GM12878 (cell line): ENCODE measurements around the gene NIPA2. TPM values are rescaled to one million over a fixed set of nuclear protein-coding genes. Genes with fewer than 3 reads are reported as not detected.

Experiments used
- ATAC-seq: fragments of 200-7000 bp; cut with Tn5 transposase; 3 replicates; pipeline ENCODE4 v1.9.1; 2020; ENCODE audit warnings: mild to moderate bottlenecking, moderate library complexity
- BruUV-seq: library from RNA; stranded (reverse); fragments of 400-500 nt; replicated peaks from 2 replicates; lab custom pipeline; 2021; lab: Mats Ljungman, UMichigan
- CTCF ChIA-PET: fragments of 300-600 bp; sonication (Branson Sonifier 250); formaldehyde crosslinking; extraction: SDS; loops from one replicate; lab custom pipeline; 2021; ENCODE audit warnings: inconsistent platforms; lab: Yijun Ruan, JAX
- POLR2A ChIA-PET: fragments of 350-600 bp; formaldehyde crosslinking; extraction: SDS; loops from one replicate; lab custom pipeline; 2021; ENCODE audit warnings: inconsistent platforms; lab: Charles Lee
- RAD21 ChIA-PET: fragments of 300-600 bp; sonication (Branson Sonifier 250); formaldehyde crosslinking; loops from one replicate; lab custom pipeline; 2023; ENCODE audit warnings: antibody characterized with exemption; ENCODE audit not compliant: unreplicated experiment; lab: Charles Lee
- SMC1A ChIA-PET: fragments of 300-600 bp; sonication (Branson Sonifier 250); formaldehyde crosslinking; loops from one replicate; lab custom pipeline; 2023; ENCODE audit not compliant: unreplicated experiment, uncharacterized antibody; lab: Charles Lee
- DNase-seq: peaks from one replicate; pipeline ENCODE4 v3.0.0-alpha.2; 2011; ENCODE audit warnings: low read depth, low spot score
- FAIRE-seq: peaks from 3 replicates; lab custom pipeline; 2011; peaks lifted over from hg19 to GRCh38; lab: Jason Lieb, UNC
- H2AFZ ChIP-seq: 2 replicates; pipeline ENCODE4 v1.6.0; 2011; ENCODE audit warnings: low read depth, low read length, control low read depth; ENCODE audit not compliant: control insufficient read depth
- H3K27ac ChIP-seq: 2 replicates; pipeline ENCODE4 v1.5.1; 2011; ENCODE audit warnings: control low read depth; ENCODE audit not compliant: control insufficient read depth, insufficient read depth
- H3K27me3 ChIP-seq, 2 experiments: replicated peaks in 1 of 2; 2 replicates each; pipeline versions ENCODE4 v1.6.0 to v1.6.1; 2011; ENCODE audit warnings: low read length in 1 of 2; ENCODE audit not compliant: control insufficient read depth in 2 of 2, insufficient read depth in 2 of 2
- H3K36me3 ChIP-seq, 2 experiments: 2 replicates each; pipeline ENCODE4 v1.5.1; 2011; ENCODE audit warnings: low read length in 1 of 2; ENCODE audit not compliant: control insufficient read depth in 2 of 2, insufficient read depth in 2 of 2
- H3K4me1 ChIP-seq: 2 replicates; pipeline ENCODE4 v1.6.1; 2011; ENCODE audit warnings: mild to moderate bottlenecking, low read length, moderate library complexity, mixed read lengths; ENCODE audit not compliant: control insufficient read depth, insufficient read depth
- H3K4me2 ChIP-seq: 2 replicates; pipeline ENCODE4 v1.6.0; 2011; ENCODE audit warnings: control low read depth; ENCODE audit not compliant: control insufficient read depth, insufficient read depth
- H3K4me3 ChIP-seq: fragments of 200-600 bp; sonication (generic); 2 replicates; pipeline ENCODE4 v1.5.1; 2016
- H3K79me2 ChIP-seq: 2 replicates; pipeline ENCODE4 v1.6.0; 2011; ENCODE audit warnings: low read length; ENCODE audit not compliant: control insufficient read depth, insufficient read depth
- H3K9ac ChIP-seq: 2 replicates; pipeline ENCODE4 v1.8.0; 2011; ENCODE audit warnings: low read length, control low read depth, mixed read lengths; ENCODE audit not compliant: control insufficient read depth, insufficient read depth
- H3K9me3 ChIP-seq: replicated peaks from 3 replicates; pipeline ENCODE4 v1.5.1; 2011; ENCODE audit warnings: mild to moderate bottlenecking, low read length; ENCODE audit not compliant: control insufficient read depth, insufficient read depth
- H4K20me1 ChIP-seq: 2 replicates; pipeline ENCODE4 v1.6.0; 2011; ENCODE audit not compliant: control insufficient read depth, insufficient read depth
- BMI1 ChIP-seq: fragments of 450-650 bp; IDR thresholded peaks from 2 replicates; pipeline ENCODE4 v1.6.1; 2016; ENCODE audit warnings: mild to moderate bottlenecking, moderate library complexity, borderline replicate concordance
- EZH2 ChIP-seq: IDR thresholded peaks from 2 replicates; pipeline ENCODE4 v1.6.1; 2012; ENCODE audit warnings: low read depth, mild to moderate bottlenecking, control low read depth, inconsistent platforms, low read length, borderline replicate concordance; ENCODE audit not compliant: control insufficient read depth
- FOXM1 ChIP-seq: IDR thresholded peaks from 2 replicates; pipeline ENCODE4 v1.6.1; 2012; ENCODE audit warnings: low read depth, mild to moderate bottlenecking, inconsistent platforms, low read length, moderate library complexity
- JUNB ChIP-seq: IDR thresholded peaks from 2 replicates; pipeline ENCODE4 v1.6.1; 2016; ENCODE audit warnings: antibody characterized with exemption, mild to moderate bottlenecking
- NBN ChIP-seq: fragments of 450-650 bp; IDR thresholded peaks from 2 replicates; pipeline ENCODE4 v1.6.1; 2016
- NFIC ChIP-seq: IDR thresholded peaks from 2 replicates; pipeline ENCODE4 v1.6.1; 2012; ENCODE audit warnings: low read depth, mild to moderate bottlenecking, inconsistent platforms, low read length, moderate library complexity
- RFX5 ChIP-seq: IDR thresholded peaks from 2 replicates; pipeline ENCODE4 v1.6.1; 2011; ENCODE audit warnings: low read depth, low read length, improper control_type of control experiment
- SPI1 ChIP-seq: IDR thresholded peaks from 2 replicates; pipeline ENCODE4 v1.6.1; 2011; ENCODE audit warnings: low read depth, mild to moderate bottlenecking, low read length, moderate library complexity, borderline replicate concordance; ENCODE audit not compliant: insufficient read depth
- SREBF1 ChIP-seq: IDR thresholded peaks from 2 replicates; pipeline ENCODE4 v1.6.1; 2012; ENCODE audit warnings: mild to moderate bottlenecking, low read length
- SREBF2 ChIP-seq: IDR thresholded peaks from 2 replicates; pipeline ENCODE4 v1.6.1; 2012; ENCODE audit warnings: mild to moderate bottlenecking, low read length
- SRF ChIP-seq, 2 experiments: IDR thresholded peaks; 2 replicates each; pipeline ENCODE4 v1.6.1; 2011; ENCODE audit warnings: low read depth in 2 of 2, low read length in 2 of 2, mild to moderate bottlenecking in 1 of 2, moderate library complexity in 1 of 2
- TCF3 ChIP-seq: IDR thresholded peaks from 2 replicates; pipeline ENCODE4 v1.6.1; 2012; ENCODE audit warnings: low read depth, mild to moderate bottlenecking, low read length, borderline replicate concordance; ENCODE audit not compliant: insufficient read depth
- WGBS: methylation state at CpG from one replicate; pipeline ENCODE4 v1.1.6; 2016; ENCODE audit warnings: low lambda C conversion rate; ENCODE audit not compliant: insufficient replicate concordance, insufficient coverage; ENCODE audit errors: missing lambda C conversion rate; 5-methylcytosine and 5-hydroxymethylcytosine counted together
- in situ Hi-C: fragments of 300-500 bp; cut with MboI; formaldehyde crosslinking; loops from 9 replicates; pipeline ENCODE4 v1.14.3; 2018; ENCODE audit warnings: mixed read lengths
- intact Hi-C: fragments of 100-400 bp; cut with micrococcal nuclease; formaldehyde crosslinking; loops from one replicate; pipeline ENCODE4 v1.14.2; 2022; ENCODE audit not compliant: unreplicated experiment
- polyA plus RNA-seq, 11 experiments: library from polyadenylated mRNA; depleted of rRNA in 4 of 11; unstranded in 6 of 11; stranded (reverse) in 5 of 11; fragments of >200 nt; fragmentation: Nextera tagmentation in 4 of 11; fragmentation: Illumina TruSeq in 1 of 11; extraction: Ambion mirVana in 4 of 11; extraction: Trizol in 1 of 11; gene quantifications; 1 replicate in 1 of 11; 2 replicates in 10 of 11; pipeline versions ENCODE4 v1.2.1 to v1.2.3, GENCODE V29; 2011 to 2016; ENCODE audit warnings: inconsistent platforms in 2 of 11, missing spikeins in 2 of 11, low read depth in 1 of 11
- total RNA-seq, 4 experiments: library from RNA; depleted of rRNA in 3 of 4; stranded (reverse); fragments of >200 nt in 3 of 4; fragmentation: Illumina TruSeq in 1 of 4; extraction: Trizol in 1 of 4; gene quantifications; 2 replicates each; pipeline versions ENCODE4 v1.2.1 to v1.2.3, GENCODE V29; 2013 to 2021
- TF ChIP-seq, protein P1 (sequence below), 3 experiments: IDR thresholded peaks in 2 of 3; conservative IDR thresholded peaks in 1 of 3; 2 replicates each; pipeline ENCODE4 v1.5.1; 2011; ENCODE audit warnings: low read depth in 3 of 3, low read length in 3 of 3, mild to moderate bottlenecking in 3 of 3, control low read depth in 2 of 3, moderate library complexity in 2 of 3, inconsistent platforms in 1 of 3, mixed read lengths in 1 of 3; ENCODE audit not compliant: control insufficient read depth in 2 of 3, insufficient read depth in 1 of 3; ENCODE audit errors: extremely low read depth in 1 of 3
- TF ChIP-seq, protein P2 (sequence below): fragments of 450-650 bp; IDR thresholded peaks from 2 replicates; pipeline ENCODE4 v1.6.1; 2016; ENCODE audit warnings: mild to moderate bottlenecking
- TF ChIP-seq, protein P3 (sequence below): IDR thresholded peaks from 2 replicates; pipeline ENCODE4 v1.6.1; 2011; ENCODE audit warnings: low read depth, low read length, improper control_type of control experiment, borderline replicate concordance
- TF ChIP-seq, protein P4 (sequence below): fragments of 450-650 bp; IDR thresholded peaks from 2 replicates; pipeline ENCODE4 v1.6.1; 2017; ENCODE audit warnings: mild to moderate bottlenecking, moderate library complexity

NIPA2 gene
- total and polyA plus RNA-seq, 10 of the 15 experiments (the other 5 are each of a cell fraction or from before 2014, with no cell fraction given), result 24.4 to 159 (median 96.5) TPM

DNA sequence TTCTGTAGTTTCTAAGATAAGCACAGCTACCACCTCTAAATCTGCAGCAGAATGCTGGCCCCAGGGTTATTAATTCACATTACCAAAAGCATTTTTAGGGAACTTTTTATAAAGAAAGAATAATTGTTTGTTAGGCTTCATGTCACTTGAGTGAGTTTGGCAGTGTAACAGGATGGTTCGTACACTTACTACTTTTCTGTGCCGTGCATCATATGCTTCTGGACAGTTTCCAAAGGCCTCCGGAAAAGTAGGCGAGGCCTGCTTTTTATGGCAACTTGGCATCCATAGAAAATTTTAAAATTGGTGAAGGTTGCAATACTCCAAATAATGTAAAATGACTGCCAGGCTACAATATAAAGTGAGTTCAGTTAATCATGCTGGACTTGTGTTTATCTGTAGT lies 30.0 kb downstream of the NIPA2 start:
- no peaks in the 10 kb centered on the region for H3K4me1 ChIP-seq

More for the DNA sequence above, 30.0 kb downstream of the NIPA2 start:
- BruUV-seq, result no TSS peak
- CTCF ChIA-PET, result interaction anchor here (0.6 kb wide), 1 partner anchor 11 kb away, joined by 7 read pairs; no protein-coding TSS in a partner anchor
- in situ Hi-C loops, result no loop called here
- H3K4me3 ChIP-seq, result no peak overlapping the region
- intact Hi-C loops, result no loop called here
- H3K9me3 ChIP-seq, result no peaks in the 10 kb centered on the region
- FAIRE-seq (no peak), DNase-seq (no peak), ATAC-seq (no peak)
- RAD21 ChIA-PET, result interaction anchor here (1.1 kb wide), 1 partner anchor 72 kb away, joined by 3 read pairs; no protein-coding TSS in a partner anchor
- POLR2A ChIA-PET, result no interaction called here
- no peaks in the 10 kb centered on the region; the same call in 1 of the 2 replicates for H4K20me1 ChIP-seq
- WGBS, result 82% methylated on average over 4 of the region's 4 CpGs
- H3K4me2 ChIP-seq, result no peak overlapping the region
- H3K27ac ChIP-seq, result no peak overlapping the region
- no peaks in the 10 kb centered on the region for H3K27me3 ChIP-seq
- SMC1A ChIA-PET, result interaction anchor here (1.1 to 1.5 kb wide), 2 partner anchors 8 to 16 kb away, joined by 3 to 4 read pairs; no protein-coding TSS in a partner anchor
- TF ChIP-seq EZH2 (no peak), JUNB (no peak), SRF (IDR thresholded peaks at IDR 0.05; ENCODE audit: low read depth in 2 of 2, low read length in 2 of 2) (no peak), RFX5 (no peak), BMI1 (no peak), SPI1 (no peak), SREBF1 (no peak), TCF3 (no peak), NBN (no peak), NFIC (no peak), SREBF2 (no peak), FOXM1 (no peak)
- TF ChIP-seq, protein P1, sequence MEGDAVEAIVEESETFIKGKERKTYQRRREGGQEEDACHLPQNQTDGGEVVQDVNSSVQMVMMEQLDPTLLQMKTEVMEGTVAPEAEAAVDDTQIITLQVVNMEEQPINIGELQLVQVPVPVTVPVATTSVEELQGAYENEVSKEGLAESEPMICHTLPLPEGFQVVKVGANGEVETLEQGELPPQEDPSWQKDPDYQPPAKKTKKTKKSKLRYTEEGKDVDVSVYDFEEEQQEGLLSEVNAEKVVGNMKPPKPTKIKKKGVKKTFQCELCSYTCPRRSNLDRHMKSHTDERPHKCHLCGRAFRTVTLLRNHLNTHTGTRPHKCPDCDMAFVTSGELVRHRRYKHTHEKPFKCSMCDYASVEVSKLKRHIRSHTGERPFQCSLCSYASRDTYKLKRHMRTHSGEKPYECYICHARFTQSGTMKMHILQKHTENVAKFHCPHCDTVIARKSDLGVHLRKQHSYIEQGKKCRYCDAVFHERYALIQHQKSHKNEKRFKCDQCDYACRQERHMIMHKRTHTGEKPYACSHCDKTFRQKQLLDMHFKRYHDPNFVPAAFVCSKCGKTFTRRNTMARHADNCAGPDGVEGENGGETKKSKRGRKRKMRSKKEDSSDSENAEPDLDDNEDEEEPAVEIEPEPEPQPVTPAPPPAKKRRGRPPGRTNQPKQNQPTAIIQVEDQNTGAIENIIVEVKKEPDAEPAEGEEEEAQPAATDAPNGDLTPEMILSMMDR (IDR thresholded peaks at IDR 0.05 in 2 of 3, conservative IDR thresholded peaks at IDR 0.05 in 1 of 3; ENCODE audit: control insufficient read depth in 2 of 3, extremely low read depth in 1 of 3, insufficient read depth in 1 of 3, low read depth in 3 of 3, low read length in 3 of 3), result no peak
- TF ChIP-seq, protein P2, sequence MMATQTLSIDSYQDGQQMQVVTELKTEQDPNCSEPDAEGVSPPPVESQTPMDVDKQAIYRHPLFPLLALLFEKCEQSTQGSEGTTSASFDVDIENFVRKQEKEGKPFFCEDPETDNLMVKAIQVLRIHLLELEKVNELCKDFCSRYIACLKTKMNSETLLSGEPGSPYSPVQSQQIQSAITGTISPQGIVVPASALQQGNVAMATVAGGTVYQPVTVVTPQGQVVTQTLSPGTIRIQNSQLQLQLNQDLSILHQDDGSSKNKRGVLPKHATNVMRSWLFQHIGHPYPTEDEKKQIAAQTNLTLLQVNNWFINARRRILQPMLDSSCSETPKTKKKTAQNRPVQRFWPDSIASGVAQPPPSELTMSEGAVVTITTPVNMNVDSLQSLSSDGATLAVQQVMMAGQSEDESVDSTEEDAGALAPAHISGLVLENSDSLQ, result no peak
- TF ChIP-seq, protein P3, sequence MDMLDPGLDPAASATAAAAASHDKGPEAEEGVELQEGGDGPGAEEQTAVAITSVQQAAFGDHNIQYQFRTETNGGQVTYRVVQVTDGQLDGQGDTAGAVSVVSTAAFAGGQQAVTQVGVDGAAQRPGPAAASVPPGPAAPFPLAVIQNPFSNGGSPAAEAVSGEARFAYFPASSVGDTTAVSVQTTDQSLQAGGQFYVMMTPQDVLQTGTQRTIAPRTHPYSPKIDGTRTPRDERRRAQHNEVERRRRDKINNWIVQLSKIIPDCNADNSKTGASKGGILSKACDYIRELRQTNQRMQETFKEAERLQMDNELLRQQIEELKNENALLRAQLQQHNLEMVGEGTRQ, result no peak
- TF ChIP-seq, protein P4, sequence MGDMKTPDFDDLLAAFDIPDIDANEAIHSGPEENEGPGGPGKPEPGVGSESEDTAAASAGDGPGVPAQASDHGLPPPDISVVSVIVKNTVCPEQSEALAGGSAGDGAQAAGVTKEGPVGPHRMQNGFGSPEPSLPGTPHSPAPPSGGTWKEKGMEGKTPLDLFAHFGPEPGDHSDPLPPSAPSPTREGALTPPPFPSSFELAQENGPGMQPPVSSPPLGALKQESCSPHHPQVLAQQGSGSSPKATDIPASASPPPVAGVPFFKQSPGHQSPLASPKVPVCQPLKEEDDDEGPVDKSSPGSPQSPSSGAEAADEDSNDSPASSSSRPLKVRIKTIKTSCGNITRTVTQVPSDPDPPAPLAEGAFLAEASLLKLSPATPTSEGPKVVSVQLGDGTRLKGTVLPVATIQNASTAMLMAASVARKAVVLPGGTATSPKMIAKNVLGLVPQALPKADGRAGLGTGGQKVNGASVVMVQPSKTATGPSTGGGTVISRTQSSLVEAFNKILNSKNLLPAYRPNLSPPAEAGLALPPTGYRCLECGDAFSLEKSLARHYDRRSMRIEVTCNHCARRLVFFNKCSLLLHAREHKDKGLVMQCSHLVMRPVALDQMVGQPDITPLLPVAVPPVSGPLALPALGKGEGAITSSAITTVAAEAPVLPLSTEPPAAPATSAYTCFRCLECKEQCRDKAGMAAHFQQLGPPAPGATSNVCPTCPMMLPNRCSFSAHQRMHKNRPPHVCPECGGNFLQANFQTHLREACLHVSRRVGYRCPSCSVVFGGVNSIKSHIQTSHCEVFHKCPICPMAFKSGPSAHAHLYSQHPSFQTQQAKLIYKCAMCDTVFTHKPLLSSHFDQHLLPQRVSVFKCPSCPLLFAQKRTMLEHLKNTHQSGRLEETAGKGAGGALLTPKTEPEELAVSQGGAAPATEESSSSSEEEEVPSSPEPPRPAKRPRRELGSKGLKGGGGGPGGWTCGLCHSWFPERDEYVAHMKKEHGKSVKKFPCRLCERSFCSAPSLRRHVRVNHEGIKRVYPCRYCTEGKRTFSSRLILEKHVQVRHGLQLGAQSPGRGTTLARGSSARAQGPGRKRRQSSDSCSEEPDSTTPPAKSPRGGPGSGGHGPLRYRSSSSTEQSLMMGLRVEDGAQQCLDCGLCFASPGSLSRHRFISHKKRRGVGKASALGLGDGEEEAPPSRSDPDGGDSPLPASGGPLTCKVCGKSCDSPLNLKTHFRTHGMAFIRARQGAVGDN, result no peak
- H3K9ac ChIP-seq, result no peak overlapping the region
- H3K79me2 ChIP-seq, result no peaks in the 10 kb centered on the region; the same call in 1 of the 2 replicates
- no peak overlapping the region for H2AFZ ChIP-seq
- peaks cover 17 to 61% of the 10 kb centered on the region in 2 experiments for H3K36me3 ChIP-seq
